WI38 (cell line): ENCODE results near the gene ATP6V0D1.

Experiments
- H3K4me3 ChIP-seq: 2 replicates; pipeline ENCODE4 v1.5.1; 2011; ENCODE audit warnings: low read depth, mild to moderate bottlenecking, control low read depth, low read length
- CTCF ChIP-seq: IDR thresholded peaks from 2 replicates; pipeline ENCODE4 v1.5.1; 2012; ENCODE audit warnings: low read depth, mild to moderate bottlenecking, control low read depth, low read length

ATP6V0D1 gene

GRCh38 chr16:67454104-67454503, 26.9 kb downstream of the ATP6V0D1 start:
- TF ChIP-seq CTCF: no peak

GRCh38 chr16:67451704-67452435, 29.1 kb downstream of the ATP6V0D1 start:
- no peak overlapping the region for H3K4me3 ChIP-seq
- no peak for TF ChIP-seq CTCF

More at GRCh38 chr16:67454104-67454503, 26.9 kb downstream of the ATP6V0D1 start:
- H3K4me3 ChIP-seq: no peak overlapping the region

- TF ChIP-seq CTCF: no peak
- no peak overlapping the region for H3K4me3 ChIP-seq
These were observed 29.8 kb downstream of the ATP6V0D1 start for GRCh38 chr16:67451061-67451703.

GRCh38 chr16:67449739-67450138, 31.2 kb downstream of the ATP6V0D1 start:
- TF ChIP-seq CTCF: no peak

GRCh38 chr16:67449336-67449735, 31.6 kb downstream of the ATP6V0D1 start:
- H3K4me3 ChIP-seq: no peak overlapping the region
- TF ChIP-seq CTCF: no peak

More at GRCh38 chr16:67449739-67450138, 31.2 kb downstream of the ATP6V0D1 start:
- H3K4me3 ChIP-seq: no peak overlapping the region

GRCh38 chr16:67448580-67448979, 32.4 kb downstream of the ATP6V0D1 start:
- no peak overlapping the region for H3K4me3 ChIP-seq
- no peak for TF ChIP-seq CTCF

GRCh38 chr16:67447508-67448076, 33.4 kb downstream of the ATP6V0D1 start:
- H3K4me3 ChIP-seq: no peak overlapping the region
- peak; percentile 52 for TF ChIP-seq CTCF
